Measurements from ENCODE around the gene ARHGEF35. TPM values are rescaled to one million over a fixed set of nuclear protein-coding genes. Genes with fewer than 3 reads are reported as not detected.
"Not testable (repeated sequence)": the region's sequence is repeated elsewhere in the genome, so short reads cannot be mapped to it uniquely, and the experiment has no call there.

The ARHGEF35 gene
- total RNA-seq, 1 experiment from 2014 or later: 27.6 TPM

DNA sequence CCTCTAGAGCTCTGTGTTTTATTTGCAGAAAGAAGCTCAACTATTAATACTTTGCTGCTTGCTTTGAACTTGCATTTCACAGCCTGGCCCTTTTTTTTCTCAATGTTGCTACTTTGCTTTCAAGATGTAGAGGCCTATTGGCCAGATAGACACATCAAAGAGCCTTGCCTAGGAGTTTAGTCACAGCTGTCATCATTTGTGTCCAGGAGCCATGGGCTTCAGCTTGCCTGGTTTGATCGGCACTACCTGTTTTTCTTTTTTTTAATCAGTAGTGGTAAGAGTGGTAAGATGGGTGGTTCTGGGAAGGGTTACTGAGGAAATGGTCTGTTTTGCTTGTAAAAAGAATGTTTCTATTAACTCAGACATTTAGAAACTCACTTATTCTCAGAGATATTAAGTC is 6.3 kb upstream of the ARHGEF35 start:
- H3K27ac ChIP-seq; CTCF ChIA-PET; intact Hi-C loops (cut with micrococcal nuclease; ENCODE audit: unreplicated experiment); DNase-seq; H3K79me2 ChIP-seq (ENCODE audit: low read depth); H3K4me3 ChIP-seq; H3K9me2 ChIP-seq (ENCODE audit: insufficient read depth); H3K27me3 ChIP-seq (ENCODE audit: insufficient read depth, low read depth); H3K36me3 ChIP-seq (ENCODE audit: low read depth); H3F3A ChIP-seq (ENCODE audit: insufficient read depth, low read depth); H3K9me3 ChIP-seq (ENCODE audit: insufficient read depth, low read depth); POLR2A ChIA-PET (ENCODE audit: unreplicated experiment); BruUV-seq (replicated peaks); H4K20me1 ChIP-seq (ENCODE audit: insufficient read depth); H3K4me2 ChIP-seq; H2AFZ ChIP-seq; H3K4me1 ChIP-seq (replicated peaks; ENCODE audit: insufficient read depth): not testable (repeated sequence)

DNA sequence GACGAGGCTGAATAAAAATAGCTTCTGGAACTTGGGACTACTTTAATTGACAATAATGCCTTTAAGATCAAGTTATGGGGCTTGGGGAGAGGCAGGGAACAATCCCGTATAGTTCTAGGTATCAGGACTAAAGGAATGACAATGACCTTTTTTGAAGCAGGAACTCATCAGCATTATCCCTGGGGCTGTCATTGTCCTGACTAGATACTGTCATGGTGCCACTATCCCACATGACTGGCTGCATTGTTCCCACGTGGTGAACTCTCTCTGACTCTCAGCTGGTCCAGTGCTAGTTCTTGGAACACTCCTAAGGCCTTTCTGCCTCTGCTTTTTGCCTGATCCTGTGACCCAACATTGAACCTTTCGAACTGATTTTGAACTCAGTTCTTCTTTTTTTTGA is 3.3 kb upstream of the ARHGEF35 start:
- H3K4me2 ChIP-seq; POLR2A ChIA-PET (ENCODE audit: unreplicated experiment); H3K9me2 ChIP-seq (ENCODE audit: insufficient read depth); H3K79me2 ChIP-seq (ENCODE audit: low read depth); H2AFZ ChIP-seq; H3K27ac ChIP-seq; BruUV-seq (replicated peaks); H3K27me3 ChIP-seq (ENCODE audit: insufficient read depth, low read depth); H3K4me1 ChIP-seq (replicated peaks; ENCODE audit: insufficient read depth); H3K36me3 ChIP-seq (ENCODE audit: low read depth); CTCF ChIA-PET; H4K20me1 ChIP-seq (ENCODE audit: insufficient read depth); H3K4me3 ChIP-seq; DNase-seq; intact Hi-C loops (cut with micrococcal nuclease; ENCODE audit: unreplicated experiment); H3K9me3 ChIP-seq (ENCODE audit: insufficient read depth, low read depth); H3F3A ChIP-seq (ENCODE audit: insufficient read depth, low read depth): not testable (repeated sequence)

DNA sequence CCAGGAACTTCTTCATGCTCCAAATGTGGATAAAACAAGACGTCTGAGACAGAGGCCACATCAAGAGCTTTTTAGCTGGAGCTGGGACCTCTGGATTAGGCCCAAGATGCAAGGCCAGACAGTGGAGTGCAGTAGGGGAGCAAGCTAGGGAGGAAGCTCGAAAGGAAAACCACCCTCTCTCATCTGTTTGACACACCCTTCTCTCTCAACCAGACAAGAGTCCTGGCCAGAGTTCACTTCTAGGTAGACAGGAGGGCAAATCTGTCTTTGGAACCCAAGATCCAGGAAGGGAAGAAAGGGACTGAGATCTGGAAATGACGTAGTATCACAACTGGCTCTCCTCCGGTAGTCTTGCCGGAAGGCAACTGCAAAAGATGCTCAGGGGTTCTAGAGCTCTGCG is 1.2 kb downstream of the ARHGEF35 start:
- H3K9me3 ChIP-seq (ENCODE audit: insufficient read depth, low read depth); H4K20me1 ChIP-seq (ENCODE audit: insufficient read depth); H3K27me3 ChIP-seq (ENCODE audit: insufficient read depth, low read depth); H3K4me1 ChIP-seq (replicated peaks; ENCODE audit: insufficient read depth); H3F3A ChIP-seq (ENCODE audit: insufficient read depth, low read depth); H3K9me2 ChIP-seq (ENCODE audit: insufficient read depth); POLR2A ChIA-PET (ENCODE audit: unreplicated experiment); H3K79me2 ChIP-seq (ENCODE audit: low read depth); intact Hi-C loops (cut with micrococcal nuclease; ENCODE audit: unreplicated experiment); H3K36me3 ChIP-seq (ENCODE audit: low read depth); H3K27ac ChIP-seq; H2AFZ ChIP-seq; CTCF ChIA-PET; H3K4me2 ChIP-seq; DNase-seq; H3K4me3 ChIP-seq: not testable (repeated sequence)
- TSS peak; percentile 84 for BruUV-seq (replicated peaks)

DNA sequence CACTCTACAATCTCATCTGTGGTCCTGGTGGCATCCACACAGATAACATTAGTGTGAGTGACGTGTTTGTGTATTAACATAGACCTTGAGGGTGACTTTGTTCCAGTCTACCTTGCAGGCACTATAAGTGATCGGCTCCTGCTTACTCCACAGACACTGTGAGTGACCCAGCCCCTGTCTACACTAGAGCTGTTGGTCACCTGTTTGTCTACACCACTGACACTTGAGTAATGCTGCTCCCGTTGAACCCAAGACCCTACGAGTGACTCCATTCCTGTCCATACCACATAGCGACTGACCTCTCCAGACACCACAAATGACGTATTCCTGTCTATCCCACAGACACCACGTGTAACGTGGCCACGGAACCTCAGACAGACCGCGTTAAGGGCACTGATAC is 1.9 kb downstream of the ARHGEF35 start:
- H3K27ac ChIP-seq; H3K4me3 ChIP-seq; H3K79me2 ChIP-seq (ENCODE audit: low read depth); H3K36me3 ChIP-seq (ENCODE audit: low read depth); DNase-seq; POLR2A ChIA-PET (ENCODE audit: unreplicated experiment); H3K4me1 ChIP-seq (replicated peaks; ENCODE audit: insufficient read depth); H3K9me3 ChIP-seq (ENCODE audit: insufficient read depth, low read depth); H3K9me2 ChIP-seq (ENCODE audit: insufficient read depth); H3K27me3 ChIP-seq (ENCODE audit: insufficient read depth, low read depth); H3F3A ChIP-seq (ENCODE audit: insufficient read depth, low read depth); CTCF ChIA-PET; H4K20me1 ChIP-seq (ENCODE audit: insufficient read depth); BruUV-seq (replicated peaks); intact Hi-C loops (cut with micrococcal nuclease; ENCODE audit: unreplicated experiment); H2AFZ ChIP-seq; H3K4me2 ChIP-seq: not testable (repeated sequence)

DNA sequence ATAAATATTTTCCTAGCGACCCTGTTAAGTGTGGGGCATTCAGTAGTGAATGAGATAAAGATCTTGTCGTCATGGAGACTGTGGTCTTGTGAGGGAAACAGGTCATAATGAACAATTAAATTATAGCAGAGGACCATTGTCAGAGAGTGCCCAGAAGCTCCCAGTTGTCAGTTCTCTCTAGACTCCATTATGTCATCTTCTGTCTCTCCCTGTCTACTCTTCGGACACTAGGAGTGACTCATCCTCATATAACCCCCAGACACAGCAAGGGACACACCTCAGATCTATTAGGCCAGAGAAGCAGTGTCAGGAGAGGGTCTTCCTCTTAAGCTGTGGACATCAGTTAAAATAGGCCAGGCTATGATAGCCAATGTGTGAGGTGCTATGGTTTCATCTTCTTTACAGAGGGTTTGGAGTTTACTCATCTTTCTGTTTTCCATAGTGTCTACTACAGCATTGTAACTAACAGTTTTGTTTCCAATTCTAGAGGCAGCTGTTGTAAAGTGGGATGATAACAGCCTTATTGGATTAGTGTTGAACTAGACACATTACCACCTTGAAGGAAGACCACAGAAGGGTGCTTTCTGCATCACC is 7.0 kb downstream of the ARHGEF35 start:
- H3F3A ChIP-seq (ENCODE audit: insufficient read depth, low read depth); H3K4me3 ChIP-seq; H3K27me3 ChIP-seq (ENCODE audit: insufficient read depth, low read depth); intact Hi-C loops (cut with micrococcal nuclease; ENCODE audit: unreplicated experiment); POLR2A ChIA-PET (ENCODE audit: unreplicated experiment); H3K36me3 ChIP-seq (ENCODE audit: low read depth); H3K4me1 ChIP-seq (replicated peaks; ENCODE audit: insufficient read depth); H3K4me2 ChIP-seq; H3K9me3 ChIP-seq (ENCODE audit: insufficient read depth, low read depth); DNase-seq; H4K20me1 ChIP-seq (ENCODE audit: insufficient read depth); H2AFZ ChIP-seq; H3K9me2 ChIP-seq (ENCODE audit: insufficient read depth); H3K79me2 ChIP-seq (ENCODE audit: low read depth); H3K27ac ChIP-seq; BruUV-seq (replicated peaks); CTCF ChIA-PET: not testable (repeated sequence)

DNA sequence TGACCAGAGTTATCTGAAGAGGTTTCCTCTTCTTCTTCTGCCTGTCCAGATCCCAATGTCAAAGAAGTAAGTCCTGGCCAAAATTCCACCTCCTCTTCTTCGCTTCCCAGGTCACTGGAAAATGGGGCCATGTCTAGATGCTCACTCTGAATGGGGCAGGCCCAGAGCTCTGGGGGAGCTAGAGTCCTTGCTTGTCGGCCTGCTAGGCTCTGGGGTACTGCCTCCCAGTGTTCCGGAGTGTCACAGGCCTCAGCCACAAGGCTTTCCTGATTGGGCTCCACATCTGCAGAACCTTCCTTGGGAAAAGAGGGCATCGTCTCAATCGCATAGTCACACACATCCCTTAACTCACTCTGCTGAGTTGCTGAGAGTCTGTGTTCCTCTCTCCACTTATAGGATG is 7.8 kb downstream of the ARHGEF35 start:
- intact Hi-C loops (cut with micrococcal nuclease; ENCODE audit: unreplicated experiment); H3K79me2 ChIP-seq (ENCODE audit: low read depth); H4K20me1 ChIP-seq (ENCODE audit: insufficient read depth); H3K36me3 ChIP-seq (ENCODE audit: low read depth); H3K4me1 ChIP-seq (replicated peaks; ENCODE audit: insufficient read depth); H3K27ac ChIP-seq; H3K27me3 ChIP-seq (ENCODE audit: insufficient read depth, low read depth); H3F3A ChIP-seq (ENCODE audit: insufficient read depth, low read depth); BruUV-seq (replicated peaks); H3K9me2 ChIP-seq (ENCODE audit: insufficient read depth); H3K9me3 ChIP-seq (ENCODE audit: insufficient read depth, low read depth); DNase-seq; H2AFZ ChIP-seq; POLR2A ChIA-PET (ENCODE audit: unreplicated experiment); H3K4me2 ChIP-seq; CTCF ChIA-PET; H3K4me3 ChIP-seq: not testable (repeated sequence)

DNA sequence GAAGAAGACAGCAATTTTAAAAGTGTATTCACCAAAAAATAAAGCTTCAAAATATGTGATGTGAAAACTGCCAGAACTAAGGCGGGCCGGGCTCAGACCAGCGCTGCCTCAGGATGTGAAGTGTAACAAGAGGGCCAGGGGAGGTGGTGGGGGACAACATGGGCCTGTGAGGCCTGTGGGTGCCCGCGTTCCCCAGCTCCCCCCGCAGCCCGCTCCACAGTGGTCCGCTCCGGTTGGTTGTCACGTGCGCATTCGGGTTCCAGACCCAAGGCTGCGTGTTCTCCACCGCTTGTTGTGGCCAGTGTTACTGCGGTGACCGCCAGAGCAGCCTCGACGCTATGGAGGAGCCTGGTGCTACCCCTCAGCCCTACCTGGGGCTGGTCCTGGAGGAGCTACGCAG is 12.5 kb downstream of the ARHGEF35 start, which contains the start of gene CTAGE4:
Gene CTAGE4 (plus strand): TSS at position 301 of the 400 bp plus-strand sequence. CDS start 38 bp downstream, at position 339.
- H3K9me2 ChIP-seq (ENCODE audit: insufficient read depth); intact Hi-C loops (cut with micrococcal nuclease; ENCODE audit: unreplicated experiment); H3K36me3 ChIP-seq (ENCODE audit: low read depth); H3K79me2 ChIP-seq (ENCODE audit: low read depth); BruUV-seq (replicated peaks); H3K4me3 ChIP-seq; H3K4me1 ChIP-seq (replicated peaks; ENCODE audit: insufficient read depth); H3K27ac ChIP-seq; H3K4me2 ChIP-seq; H3K9me3 ChIP-seq (ENCODE audit: insufficient read depth, low read depth); H3F3A ChIP-seq (ENCODE audit: insufficient read depth, low read depth); DNase-seq; H4K20me1 ChIP-seq (ENCODE audit: insufficient read depth); CTCF ChIA-PET; H2AFZ ChIP-seq; H3K27me3 ChIP-seq (ENCODE audit: insufficient read depth, low read depth); POLR2A ChIA-PET (ENCODE audit: unreplicated experiment): not testable (repeated sequence)

DNA sequence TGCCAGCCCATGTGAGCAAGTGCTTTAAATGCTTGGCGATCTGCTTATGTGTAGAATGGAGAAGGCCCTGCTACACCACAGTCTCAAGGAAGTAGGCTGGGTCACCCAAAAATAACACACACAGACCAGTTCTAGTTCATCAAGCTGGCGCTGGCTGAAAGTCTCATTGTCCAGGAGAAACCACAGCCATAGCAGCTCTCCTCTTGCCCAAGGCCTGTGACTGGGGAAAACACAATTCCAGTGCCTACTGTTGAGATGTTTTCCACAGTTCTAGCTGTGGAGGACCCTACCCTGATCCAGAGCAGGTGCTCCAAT is 16.5 kb downstream of the ARHGEF35 start:
- H3K4me1 ChIP-seq (replicated peaks; ENCODE audit: insufficient read depth); H3K9me2 ChIP-seq (ENCODE audit: insufficient read depth); DNase-seq; H3K79me2 ChIP-seq (ENCODE audit: low read depth); H4K20me1 ChIP-seq (ENCODE audit: insufficient read depth); H2AFZ ChIP-seq; H3K36me3 ChIP-seq (ENCODE audit: low read depth); H3K27me3 ChIP-seq (ENCODE audit: insufficient read depth, low read depth); POLR2A ChIA-PET (ENCODE audit: unreplicated experiment); H3F3A ChIP-seq (ENCODE audit: insufficient read depth, low read depth); H3K4me3 ChIP-seq; H3K9me3 ChIP-seq (ENCODE audit: insufficient read depth, low read depth); H3K27ac ChIP-seq; BruUV-seq (replicated peaks); CTCF ChIA-PET; H3K4me2 ChIP-seq; intact Hi-C loops (cut with micrococcal nuclease; ENCODE audit: unreplicated experiment): not testable (repeated sequence)

Measured in PC-9 (cell line).